ENCODE results near the gene TP53TG5.
"Not testable (repeated sequence)": the region's sequence is repeated elsewhere in the genome, so short reads cannot be mapped to it uniquely, and the experiment has no call there.

Gene TP53TG5

GRCh38 chr20:45366192-45366591, 11.9 kb downstream of the TP53TG5 start:
- no peak for DNase-seq (ENCODE audit: low read depth in 2 of 2)

- no peak for DNase-seq (ENCODE audit: low read depth in 2 of 2)
Observed at GRCh38 chr20:45365444-45365970, 12.6 kb downstream of the TP53TG5 start.

- no peak for DNase-seq (ENCODE audit: low read depth in 2 of 2)
Observed at GRCh38 chr20:45363611-45364492, 14.3 kb downstream of the TP53TG5 start.

- peak; percentile 96 to 98 for DNase-seq (ENCODE audit: low read depth in 2 of 2)
Observed at GRCh38 chr20:45362804-45363610, 15.1 kb downstream of the TP53TG5 start, which contains the start of gene SYS1. Gene SYS1, plus strand, starts transcription at chr20:45363156. Its CDS starts 376 bp downstream, at chr20:45363532.

GRCh38 chr20:45361793-45362192, 16.3 kb downstream of the TP53TG5 start:
- DNase-seq (ENCODE audit: low read depth in 2 of 2): no peak

- no peak for DNase-seq (ENCODE audit: low read depth in 2 of 2)
Observed at GRCh38 chr20:45359406-45360148, 18.5 kb downstream of the TP53TG5 start.

GRCh38 chr20:45359069-45359405, 19.1 kb downstream of the TP53TG5 start:
- DNase-seq (ENCODE audit: low read depth in 2 of 2): no peak

- no peak for DNase-seq (ENCODE audit: low read depth in 2 of 2)
Observed at GRCh38 chr20:45358282-45359068, 19.6 kb downstream of the TP53TG5 start.

GRCh38 chr20:45355209-45356084, 22.7 kb downstream of the TP53TG5 start:
- DNase-seq (ENCODE audit: low read depth in 2 of 2): no peak

- DNase-seq (ENCODE audit: low read depth in 2 of 2): no peak
Observed at GRCh38 chr20:45354423-45355208, 23.5 kb downstream of the TP53TG5 start.

GRCh38 chr20:45353746-45354145, 24.4 kb downstream of the TP53TG5 start:
- DNase-seq (ENCODE audit: low read depth in 2 of 2): no peak

GRCh38 chr20:45352729-45353128, 25.4 kb downstream of the TP53TG5 start:
- DNase-seq (ENCODE audit: low read depth in 2 of 2): no peak

GRCh38 chr20:45350795-45351194, 27.3 kb downstream of the TP53TG5 start:
- not testable (repeated sequence) for DNase-seq (ENCODE audit: low read depth in 2 of 2)

- no peak for DNase-seq (ENCODE audit: low read depth in 2 of 2)
Observed at GRCh38 chr20:45350217-45350616, 27.9 kb downstream of the TP53TG5 start.

GRCh38 chr20:45347936-45348778, 30.0 kb downstream of the TP53TG5 start, which contains the start of gene SDC4:
Gene SDC4, minus strand, starts transcription at chr20:45348424. Its CDS starts 40 bp downstream, at chr20:45348384.
- DNase-seq (ENCODE audit: low read depth in 2 of 2): peak; percentile 34 to 67

- DNase-seq (ENCODE audit: low read depth in 2 of 2): no peak
Observed at GRCh38 chr20:45347297-45347935, 30.7 kb downstream of the TP53TG5 start.

GRCh38 chr20:45346851-45347250, 31.3 kb downstream of the TP53TG5 start:
- no peak for DNase-seq (ENCODE audit: low read depth in 2 of 2)

GRCh38 chr20:45346291-45346718, 31.8 kb downstream of the TP53TG5 start:
- no peak for DNase-seq (ENCODE audit: low read depth in 2 of 2)

Data from stimulated activated CD8-positive, alpha-beta memory T cell treated with anti-CD3 and anti-CD28 coated beads, Interleukin-7, amount 100 ng/mL, for 4 hours (primary cell).